Caco-2 (cell line): ENCODE results near the gene ASB1. TPM values are rescaled to one million over a fixed set of nuclear protein-coding genes. Genes with fewer than 3 reads are reported as not detected.

Experiments
- BruUV-seq: library from RNA; stranded (reverse); fragments of 400-500 nt; replicated peaks from 2 replicates; lab custom pipeline; 2021; lab: Mats Ljungman, UMichigan
- CTCF ChIA-PET: fragments of 300-600 bp; sonication (Branson Sonifier 250); formaldehyde crosslinking; loops from one replicate; lab custom pipeline; 2022; ENCODE audit warnings: antibody characterized with exemption; lab: Charles Lee
- POLR2A ChIA-PET: fragments of 300-600 bp; sonication (Branson Sonifier 250); formaldehyde crosslinking; loops from one replicate; lab custom pipeline; 2022; ENCODE audit warnings: antibody characterized with exemption; lab: Charles Lee
- DNase-seq, 2 experiments: peaks; one replicate each; pipeline versions ENCODE4 v3.0.0 to v3.0.0-alpha.2; 2020 to 2022
- H3K27me3 ChIP-seq: replicated peaks from 2 replicates; pipeline ENCODE4 v1.6.0; 2011; ENCODE audit warnings: low read length; ENCODE audit not compliant: control insufficient read depth, insufficient read depth
- H3K36me3 ChIP-seq: 2 replicates; pipeline ENCODE4 v1.5.1; 2011; ENCODE audit warnings: low read length; ENCODE audit not compliant: control insufficient read depth, insufficient read depth
- H3K4me1 ChIP-seq: fragments of 250-450 bp; sonication (Bioruptor Pico); 2 replicates; pipeline ENCODE4 v1.5.1; 2020; ENCODE audit warnings: mild to moderate bottlenecking
- H3K4me3 ChIP-seq: 2 replicates; pipeline ENCODE4 v1.5.1; 2011; ENCODE audit warnings: low read depth, mild to moderate bottlenecking, control low read depth, low read length
- H3K9me3 ChIP-seq: fragments of 250-450 bp; sonication (Bioruptor Pico); 2 replicates; pipeline ENCODE4 v1.5.1; 2020; ENCODE audit warnings: mild to moderate bottlenecking, moderate library complexity
- H3K27ac Mint-ChIP-seq: one replicate; pipeline ENCODE4 v1.8.0; 2022; ENCODE audit warnings: mixed read lengths; ENCODE audit not compliant: unreplicated experiment
- H3K27me3 Mint-ChIP-seq: one replicate; pipeline ENCODE4 v1.8.0; 2022; ENCODE audit warnings: mixed read lengths; ENCODE audit not compliant: insufficient read depth, unreplicated experiment
- H3K36me3 Mint-ChIP-seq: one replicate; pipeline ENCODE4 v1.8.0; 2022; ENCODE audit warnings: mild to moderate bottlenecking, mixed read lengths; ENCODE audit not compliant: insufficient read depth, unreplicated experiment
- H3K4me1 Mint-ChIP-seq: one replicate; pipeline ENCODE4 v1.8.0; 2022; ENCODE audit warnings: low read depth, mixed read lengths; ENCODE audit not compliant: unreplicated experiment
- H3K4me3 Mint-ChIP-seq: one replicate; pipeline ENCODE4 v1.8.0; 2022; ENCODE audit warnings: mild to moderate bottlenecking, moderate library complexity, mixed read lengths; ENCODE audit not compliant: unreplicated experiment
- H3K9me3 Mint-ChIP-seq: one replicate; pipeline ENCODE4 v1.8.0; 2022; ENCODE audit warnings: mixed read lengths; ENCODE audit not compliant: unreplicated experiment
- intact Hi-C: fragments of 100-400 bp; cut with micrococcal nuclease; formaldehyde crosslinking; loops from one replicate; pipeline ENCODE4 v1.10.0; 2022; ENCODE audit not compliant: unreplicated experiment
- total RNA-seq: library from RNA; stranded (reverse); gene quantifications from 2 replicates; pipeline ENCODE4 v1.2.3, GENCODE V29; 2022
- TF ChIP-seq, protein P1 (sequence below), 2 experiments: fragments of 200-600 bp in 1 of 2; IDR thresholded peaks; 1 replicate in 1 of 2; 2 replicates in 1 of 2; pipeline versions ENCODE4 v1.5.1 to v1.8.0; 2011 to 2022; ENCODE audit warnings: antibody characterized with exemption in 1 of 2, control low read depth in 1 of 2, inconsistent platforms in 1 of 2, low read depth in 1 of 2, low read length in 1 of 2, mild to moderate bottlenecking in 1 of 2, moderate library complexity in 1 of 2; ENCODE audit not compliant: insufficient read depth in 1 of 2, severe bottlenecking in 1 of 2, unreplicated experiment in 1 of 2

The ASB1 gene
- total RNA-seq, 1 experiment from 2014 or later = 16.9 TPM

DNA sequence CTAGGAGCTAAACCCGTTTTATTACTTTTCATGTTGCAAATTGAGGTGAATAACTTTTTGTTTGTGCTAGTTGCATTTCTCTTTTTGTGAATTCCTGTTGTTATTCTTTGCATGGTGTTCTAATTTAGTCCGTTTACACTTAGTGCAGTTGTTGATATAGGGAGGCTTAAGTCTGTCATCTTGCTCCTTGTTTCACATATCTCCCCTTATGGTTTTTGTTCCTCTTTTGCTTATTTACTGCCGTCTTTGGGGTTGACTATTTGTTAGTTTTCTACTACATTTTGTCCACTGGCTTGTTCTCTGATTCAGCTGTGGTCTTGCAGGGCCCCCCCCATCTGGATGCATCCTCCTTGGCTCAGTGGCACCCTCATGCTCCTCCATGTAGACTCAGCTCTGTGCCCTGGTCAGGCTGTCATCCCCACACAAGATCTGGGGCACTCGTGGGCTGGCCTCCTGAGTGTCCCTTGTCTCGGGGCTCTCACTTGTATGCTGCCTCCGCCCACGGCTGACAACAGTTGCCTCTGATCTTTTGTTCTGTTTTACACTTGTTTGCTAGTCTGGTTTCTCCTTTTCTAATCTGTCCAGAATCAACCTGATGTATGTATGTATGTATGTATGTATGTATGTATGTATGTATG is 42.9 kb upstream of the ASB1 start:
- DNase-seq = no peak
- no peaks in the 10 kb centered on the region for H3K9me3 ChIP-seq
- peaks cover 18% of the 10 kb centered on the region for H3K9me3 Mint-ChIP-seq
- no peaks in the 10 kb centered on the region for H3K36me3 Mint-ChIP-seq
- H3K4me3 Mint-ChIP-seq = no peak overlapping the region
- TF ChIP-seq, protein P1, sequence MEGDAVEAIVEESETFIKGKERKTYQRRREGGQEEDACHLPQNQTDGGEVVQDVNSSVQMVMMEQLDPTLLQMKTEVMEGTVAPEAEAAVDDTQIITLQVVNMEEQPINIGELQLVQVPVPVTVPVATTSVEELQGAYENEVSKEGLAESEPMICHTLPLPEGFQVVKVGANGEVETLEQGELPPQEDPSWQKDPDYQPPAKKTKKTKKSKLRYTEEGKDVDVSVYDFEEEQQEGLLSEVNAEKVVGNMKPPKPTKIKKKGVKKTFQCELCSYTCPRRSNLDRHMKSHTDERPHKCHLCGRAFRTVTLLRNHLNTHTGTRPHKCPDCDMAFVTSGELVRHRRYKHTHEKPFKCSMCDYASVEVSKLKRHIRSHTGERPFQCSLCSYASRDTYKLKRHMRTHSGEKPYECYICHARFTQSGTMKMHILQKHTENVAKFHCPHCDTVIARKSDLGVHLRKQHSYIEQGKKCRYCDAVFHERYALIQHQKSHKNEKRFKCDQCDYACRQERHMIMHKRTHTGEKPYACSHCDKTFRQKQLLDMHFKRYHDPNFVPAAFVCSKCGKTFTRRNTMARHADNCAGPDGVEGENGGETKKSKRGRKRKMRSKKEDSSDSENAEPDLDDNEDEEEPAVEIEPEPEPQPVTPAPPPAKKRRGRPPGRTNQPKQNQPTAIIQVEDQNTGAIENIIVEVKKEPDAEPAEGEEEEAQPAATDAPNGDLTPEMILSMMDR (IDR thresholded peaks at IDR 0.05; ENCODE audit: insufficient read depth in 1 of 2, low read depth in 1 of 2, low read length in 1 of 2, severe bottlenecking in 1 of 2, unreplicated experiment in 1 of 2) = no peak
- H3K27ac Mint-ChIP-seq = no peak overlapping the region
- BruUV-seq = no TSS peak
- H3K4me3 ChIP-seq = no peak overlapping the region
- H3K4me1 ChIP-seq = no peaks in the 10 kb centered on the region
- H3K27me3 Mint-ChIP-seq = no peaks in the 10 kb centered on the region
- no peaks in the 10 kb centered on the region for H3K36me3 ChIP-seq
- H3K4me1 Mint-ChIP-seq = peaks cover 7% of the 10 kb centered on the region
- ChIA-PET CTCF (no interaction called here), POLR2A (no interaction called here)
- intact Hi-C loops = no loop called here
- H3K27me3 ChIP-seq = no peaks in the 10 kb centered on the region

DNA sequence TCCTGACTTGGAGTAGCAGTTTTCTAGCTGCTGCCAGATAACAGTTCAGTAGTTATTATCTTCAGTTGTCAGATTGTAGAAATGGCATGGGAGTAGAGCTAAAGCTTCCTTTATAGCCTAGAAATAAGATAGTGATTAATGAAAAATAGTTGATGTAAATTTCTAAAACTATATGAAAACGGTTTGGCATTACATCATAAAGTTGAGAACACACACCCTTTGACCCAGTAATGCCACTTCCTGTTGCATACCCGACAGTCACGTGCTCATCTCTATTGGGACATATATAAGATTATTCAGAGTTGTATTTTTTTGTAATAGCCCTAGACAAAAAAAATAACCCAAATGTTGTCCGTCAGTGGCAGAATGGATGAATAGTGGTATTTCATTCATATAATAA is 39.4 kb upstream of the ASB1 start:
- no peak for DNase-seq
- BruUV-seq = no TSS peak
- no peak overlapping the region for H3K4me3 ChIP-seq
- no peaks in the 10 kb centered on the region for H3K27me3 Mint-ChIP-seq
- H3K4me3 Mint-ChIP-seq = no peak overlapping the region
- no peaks in the 10 kb centered on the region for H3K36me3 Mint-ChIP-seq
- POLR2A ChIA-PET = no interaction called here
- peaks cover 6% of the 10 kb centered on the region for H3K4me1 Mint-ChIP-seq
- no peaks in the 10 kb centered on the region for H3K27me3 ChIP-seq
- no peak overlapping the region for H3K27ac Mint-ChIP-seq
- no peaks in the 10 kb centered on the region for H3K36me3 ChIP-seq
- H3K9me3 Mint-ChIP-seq = peaks cover 18% of the 10 kb centered on the region
- no peaks in the 10 kb centered on the region for H3K9me3 ChIP-seq
- CTCF ChIA-PET = no interaction called here
- intact Hi-C loops = no loop called here
- H3K4me1 ChIP-seq = no peaks in the 10 kb centered on the region
- TF ChIP-seq, protein P1 (IDR thresholded peaks at IDR 0.05; ENCODE audit: insufficient read depth in 1 of 2, low read depth in 1 of 2, low read length in 1 of 2, severe bottlenecking in 1 of 2, unreplicated experiment in 1 of 2) = no peak

DNA sequence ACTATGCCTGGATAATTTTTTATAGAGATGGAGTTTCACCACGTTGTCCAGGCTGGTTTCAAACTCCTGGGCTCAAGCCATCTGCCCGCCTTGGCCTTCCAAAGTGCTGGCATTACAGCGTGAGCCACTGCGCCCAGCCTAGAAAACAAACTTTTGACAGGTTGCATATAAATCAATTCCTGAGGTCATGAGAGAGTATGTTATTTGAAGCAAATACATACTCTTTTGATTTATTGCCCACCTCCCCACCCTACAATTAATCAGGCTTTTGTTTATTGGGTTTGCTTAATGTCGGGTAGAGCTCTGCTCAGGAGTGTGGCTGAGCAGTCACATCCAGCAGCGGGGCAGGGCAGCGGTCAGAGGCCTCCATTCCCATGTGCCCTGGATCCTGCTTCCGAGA is 37.9 kb upstream of the ASB1 start:
- H3K9me3 ChIP-seq = no peaks in the 10 kb centered on the region
- Mint-ChIP-seq H3K4me1 (peaks cover 6% of the 10 kb centered on the region), H3K4me3 (no peak overlapping the region), H3K27ac (no peak overlapping the region), H3K27me3 (no peaks in the 10 kb centered on the region), H3K9me3 (peaks cover 5% of the 10 kb centered on the region), H3K36me3 (no peaks in the 10 kb centered on the region)
- H3K4me3 ChIP-seq = no peak overlapping the region
- no peaks in the 10 kb centered on the region for H3K4me1 ChIP-seq
- ChIA-PET CTCF (no interaction called here), POLR2A (no interaction called here)
- BruUV-seq = no TSS peak
- H3K27me3 ChIP-seq = no peaks in the 10 kb centered on the region
- H3K36me3 ChIP-seq = no peaks in the 10 kb centered on the region
- intact Hi-C loops = no loop called here
- TF ChIP-seq, protein P1 (IDR thresholded peaks at IDR 0.05; ENCODE audit: insufficient read depth in 1 of 2, low read depth in 1 of 2, low read length in 1 of 2, severe bottlenecking in 1 of 2, unreplicated experiment in 1 of 2) = no peak
- no peak for DNase-seq
